Uterus (tissue), 4 donors: Measurements from ENCODE around the gene ULK3. TPM values are rescaled to one million over a fixed set of nuclear protein-coding genes. Genes with fewer than 3 reads are reported as not detected.

Experiments
- DNase-seq, 2 donors: peaks; one replicate each; pipeline ENCODE4 v3.0.0-alpha.2; 2019 to 2020
- H3K27ac ChIP-seq, 2 donors: fragments of 200-600 bp; sonication (generic); 1 replicate in 1 of 2; 2 replicates in 1 of 2; pipeline ENCODE4 v1.5.1; 2016 to 2018
- H3K27me3 ChIP-seq, 2 donors: fragments of 200-600 bp; sonication (generic); one replicate each; pipeline ENCODE4 v1.5.1; 2018 to 2019; ENCODE audit warnings: control low read depth in 1 of 2
- H3K36me3 ChIP-seq, 2 donors: fragments of 200-600 bp; sonication (generic); one replicate each; pipeline ENCODE4 v1.5.1; 2019; ENCODE audit warnings: control low read depth in 1 of 2
- H3K4me1 ChIP-seq, 2 donors: fragments of 200-600 bp; sonication (generic); one replicate each; pipeline ENCODE4 v1.5.1; 2018 to 2019; ENCODE audit warnings: control low read depth in 1 of 2
- H3K4me3 ChIP-seq, 2 donors: fragments of 200-600 bp; sonication (generic); 1 replicate in 1 of 2; 2 replicates in 1 of 2; pipeline ENCODE4 v1.5.1; 2018 to 2019; ENCODE audit warnings: mild to moderate bottlenecking in 1 of 2
- H3K9me3 ChIP-seq, 2 donors: fragments of 200-600 bp; sonication (generic); one replicate each; pipeline ENCODE4 v1.5.1; 2019; ENCODE audit warnings: control low read depth in 1 of 2
- POLR2A ChIP-seq, 2 donors: fragments of 450-650 bp; IDR thresholded peaks; one replicate each; pipeline ENCODE4 v1.6.1; 2016; ENCODE audit warnings: antibody characterized with exemption in 2 of 2, mild to moderate bottlenecking in 1 of 2, moderate library complexity in 1 of 2
- intact Hi-C: fragments of 100-400 bp; cut with DNase I; formaldehyde crosslinking; loops from one replicate; pipeline ENCODE4 v1.15.1; 2023; ENCODE audit warnings: low total_unique reads
- total RNA-seq, 4 donors: library from RNA; depleted of rRNA in 3 of 4; stranded (reverse); fragments of >200 nt in 3 of 4; gene quantifications; one replicate each; pipeline versions ENCODE4 v1.1.0 to v1.2.4, GENCODE V29; 2014 to 2023
- TF ChIP-seq, protein P1 (sequence below), 4 experiments: fragments of 200-600 bp in 2 of 4; fragments of 450-650 bp in 2 of 4; sonication (generic) in 2 of 4; IDR thresholded peaks; one replicate each; pipeline ENCODE4 v1.5.1; 2016 to 2019; ENCODE audit warnings: antibody characterized with exemption in 4 of 4, mild to moderate bottlenecking in 2 of 4, moderate library complexity in 1 of 4
- donor health status: DM: yes; HTN: yes; CAD: no.

The ULK3 gene
- total RNA-seq, 4 donors from 2014 or later = 29.0 to 105 (median 41.2) TPM

GRCh38 chr15:74838746-74839525, 4.0 kb downstream of the ULK3 start:
- no peak for TF ChIP-seq POLR2A (IDR thresholded peaks at IDR 0.05)
- TF ChIP-seq, protein P1, sequence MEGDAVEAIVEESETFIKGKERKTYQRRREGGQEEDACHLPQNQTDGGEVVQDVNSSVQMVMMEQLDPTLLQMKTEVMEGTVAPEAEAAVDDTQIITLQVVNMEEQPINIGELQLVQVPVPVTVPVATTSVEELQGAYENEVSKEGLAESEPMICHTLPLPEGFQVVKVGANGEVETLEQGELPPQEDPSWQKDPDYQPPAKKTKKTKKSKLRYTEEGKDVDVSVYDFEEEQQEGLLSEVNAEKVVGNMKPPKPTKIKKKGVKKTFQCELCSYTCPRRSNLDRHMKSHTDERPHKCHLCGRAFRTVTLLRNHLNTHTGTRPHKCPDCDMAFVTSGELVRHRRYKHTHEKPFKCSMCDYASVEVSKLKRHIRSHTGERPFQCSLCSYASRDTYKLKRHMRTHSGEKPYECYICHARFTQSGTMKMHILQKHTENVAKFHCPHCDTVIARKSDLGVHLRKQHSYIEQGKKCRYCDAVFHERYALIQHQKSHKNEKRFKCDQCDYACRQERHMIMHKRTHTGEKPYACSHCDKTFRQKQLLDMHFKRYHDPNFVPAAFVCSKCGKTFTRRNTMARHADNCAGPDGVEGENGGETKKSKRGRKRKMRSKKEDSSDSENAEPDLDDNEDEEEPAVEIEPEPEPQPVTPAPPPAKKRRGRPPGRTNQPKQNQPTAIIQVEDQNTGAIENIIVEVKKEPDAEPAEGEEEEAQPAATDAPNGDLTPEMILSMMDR (IDR thresholded peaks at IDR 0.05) = no peak
- intact Hi-C loops = no loop called here
- Histone ChIP-seq H3K4me1 (peaks cover 0 to 16% of the 10 kb centered on the region in 2 donors), H3K27me3 (no peaks in the 10 kb centered on the region), H3K36me3 (no peaks in the 10 kb centered on the region), H3K4me3 (no peak overlapping the region), H3K9me3 (no peaks in the 10 kb centered on the region), H3K27ac (no peak overlapping the region)
- DNase-seq = no peak

GRCh38 chr15:74838137-74838516, 4.8 kb downstream of the ULK3 start:
- no peak for TF ChIP-seq POLR2A (IDR thresholded peaks at IDR 0.05)
- TF ChIP-seq, protein P1 (IDR thresholded peaks at IDR 0.05) = no peak
- no peak for DNase-seq

GRCh38 chr15:74837482-74838136, 5.3 kb downstream of the ULK3 start:
- intact Hi-C loops = no loop called here
- TF ChIP-seq, protein P1 (IDR thresholded peaks at IDR 0.05) = no peak
- TF ChIP-seq POLR2A (IDR thresholded peaks at IDR 0.05) = no peak
- no peaks in the 10 kb centered on the region for H3K36me3 ChIP-seq

More at GRCh38 chr15:74838137-74838516, 4.8 kb downstream of the ULK3 start:
- H3K4me3 ChIP-seq = no peak overlapping the region
- no peak overlapping the region for H3K27ac ChIP-seq
- H3K27me3 ChIP-seq = no peaks in the 10 kb centered on the region
- intact Hi-C loops = no loop called here
- no peaks in the 10 kb centered on the region for H3K36me3 ChIP-seq
- H3K4me1 ChIP-seq = peaks cover 0 to 10% of the 10 kb centered on the region in 2 donors
- no peaks in the 10 kb centered on the region for H3K9me3 ChIP-seq

DNA sequence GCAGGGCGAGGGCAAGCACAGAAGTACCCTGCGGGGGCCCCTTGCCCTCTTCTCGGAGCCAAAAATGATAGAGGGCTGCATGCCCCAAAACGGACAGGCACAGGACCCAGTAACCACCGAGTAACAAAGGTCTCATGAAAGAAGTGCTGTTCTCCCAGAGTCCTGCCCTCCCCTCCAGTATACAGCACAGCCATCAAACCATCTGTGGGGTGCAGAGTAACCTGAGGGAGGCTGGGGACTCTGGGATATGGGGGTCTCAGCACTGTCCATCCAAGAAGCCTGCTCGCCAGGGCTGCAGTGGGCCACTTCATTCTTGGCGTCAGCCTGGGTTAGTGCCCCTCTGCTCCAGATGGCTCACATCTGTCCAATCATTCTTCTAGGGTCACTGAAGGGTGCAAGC, 6.1 kb downstream of the ULK3 start:
- Histone ChIP-seq H3K4me1 (peaks cover 0 to 2% of the 10 kb centered on the region in 2 donors), H3K27ac (no peak overlapping the region), H3K36me3 (no peaks in the 10 kb centered on the region), H3K27me3 (no peaks in the 10 kb centered on the region), H3K9me3 (no peaks in the 10 kb centered on the region), H3K4me3 (no peak overlapping the region)
- no peak for DNase-seq
- TF ChIP-seq POLR2A (IDR thresholded peaks at IDR 0.05) = no peak
- TF ChIP-seq, protein P1 (IDR thresholded peaks at IDR 0.05) = no peak
- intact Hi-C loops = no loop called here

More at GRCh38 chr15:74837482-74838136, 5.3 kb downstream of the ULK3 start:
- Histone ChIP-seq H3K27me3 (no peaks in the 10 kb centered on the region), H3K4me3 (no peak overlapping the region), H3K27ac (no peak overlapping the region), H3K9me3 (no peaks in the 10 kb centered on the region), H3K4me1 (peaks cover 0 to 9% of the 10 kb centered on the region in 2 donors)
- no peak for DNase-seq

- Histone ChIP-seq H3K4me3 (no peak overlapping the region), H3K27ac (no peak overlapping the region), H3K9me3 (no peaks in the 10 kb centered on the region), H3K27me3 (no peaks in the 10 kb centered on the region), H3K36me3 (no peaks in the 10 kb centered on the region), H3K4me1 (no peaks in the 10 kb centered on the region)
- DNase-seq = no peak
- TF ChIP-seq, protein P1 (IDR thresholded peaks at IDR 0.05) = peak in 2 of 4 experiments; percentile 33 to 42
- TF ChIP-seq POLR2A (IDR thresholded peaks at IDR 0.05) = no peak
- intact Hi-C loops = no loop called here
Observed at GRCh38 chr15:74835312-74835823, 7.6 kb downstream of the ULK3 start.
